Thymus (tissue), 11 donors: Measurements from ENCODE around the gene LNP1. TPM values are rescaled to one million over a fixed set of nuclear protein-coding genes. Genes with fewer than 3 reads are reported as not detected.

ENCODE experiments used
- DNase-seq, 9 donors: peaks; one replicate each; pipeline ENCODE4 v3.0.0-alpha.2; 2013; ENCODE audit warnings: low spot score in 9 of 9, low read depth in 6 of 9, missing footprints in 1 of 9
- H3K27ac ChIP-seq, 2 donors: one replicate each; pipeline ENCODE4 v1.5.1; 2013; ENCODE audit warnings: control low read depth in 1 of 2, low read depth in 1 of 2, low read length in 1 of 2, mild to moderate bottlenecking in 1 of 2, moderate library complexity in 1 of 2
- H3K27me3 ChIP-seq, 2 donors: one replicate each; pipeline ENCODE4 v1.5.1; 2013; ENCODE audit warnings: low read length in 1 of 2; ENCODE audit not compliant: control insufficient read depth in 2 of 2, insufficient read depth in 1 of 2
- H3K36me3 ChIP-seq, 2 donors: one replicate each; pipeline ENCODE4 v1.5.1; 2013; ENCODE audit warnings: low read length in 1 of 2, mild to moderate bottlenecking in 1 of 2, moderate library complexity in 1 of 2; ENCODE audit not compliant: control insufficient read depth in 2 of 2, insufficient read depth in 2 of 2
- H3K4me1 ChIP-seq, 2 donors: one replicate each; pipeline ENCODE4 v1.5.1; 2013; ENCODE audit warnings: low read length in 2 of 2; ENCODE audit not compliant: control insufficient read depth in 2 of 2, insufficient read depth in 2 of 2
- H3K4me3 ChIP-seq, 2 donors: one replicate each; pipeline ENCODE4 v1.5.1; 2013; ENCODE audit warnings: low read length in 2 of 2, control low read depth in 1 of 2, mild to moderate bottlenecking in 1 of 2
- H3K9me3 ChIP-seq, 2 donors: one replicate each; pipeline ENCODE4 v1.5.1; 2013; ENCODE audit warnings: low read length in 1 of 2, mild to moderate bottlenecking in 1 of 2; ENCODE audit not compliant: control insufficient read depth in 2 of 2, insufficient read depth in 1 of 2
- WGBS: extraction: QIAGEN DNeasy Blood & Tissue Kit; methylation state at CpG from one replicate; pipeline ENCODE4 v1.1.7; 2013; 5-methylcytosine and 5-hydroxymethylcytosine counted together
- polyA plus RNA-seq: library from polyadenylated mRNA; stranded (reverse); fragments of 200-250 nt; gene quantifications from one replicate; pipeline ENCODE4 v1.2.3, GENCODE V29; 2013
- total RNA-seq: library from RNA; stranded (reverse); fragments of 120-200 nt; gene quantifications from one replicate; pipeline ENCODE4 v1.2.4, GENCODE V29; 2013
- donor health status: healthy.

The LNP1 gene
- total and polyA plus RNA-seq, 2 donors, result 1.6 to 1.7 TPM

- no peaks in the 10 kb centered on the region for H3K4me1 ChIP-seq
- 97% methylated on average over 1 of the region's 1 CpG for WGBS
- peaks cover 5 to 36% of the 10 kb centered on the region in 2 donors for H3K36me3 ChIP-seq
- no peak for DNase-seq
- H3K27me3 ChIP-seq, result no peaks in the 10 kb centered on the region
- H3K4me3 ChIP-seq, result no peak overlapping the region
- H3K27ac ChIP-seq, result no peak overlapping the region
- no peaks in the 10 kb centered on the region for H3K9me3 ChIP-seq
These were observed 39.4 kb upstream of the LNP1 start for GRCh38 chr3:100361897-100362296.

DNA sequence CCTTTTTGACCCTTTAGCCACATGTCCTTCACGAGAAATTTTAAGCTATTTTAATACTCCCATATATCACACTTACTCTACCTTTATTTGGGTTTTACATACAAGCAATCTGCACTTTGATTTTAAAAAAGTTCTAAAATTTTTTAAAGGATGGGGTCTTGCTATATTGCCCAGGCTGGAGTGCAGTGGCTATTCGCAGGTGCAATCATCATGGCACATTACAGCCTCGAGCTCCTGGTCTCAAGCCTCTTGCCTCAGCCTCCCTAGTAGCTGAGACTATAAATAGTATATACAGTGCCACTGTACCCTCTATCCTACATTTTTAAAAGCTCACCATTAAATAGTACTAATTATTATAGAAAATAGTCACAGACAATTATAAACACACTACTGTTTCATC, 36.9 kb upstream of the LNP1 start:
- Histone ChIP-seq H3K36me3 (peaks cover 15 to 53% of the 10 kb centered on the region in 2 donors), H3K4me3 (no peak overlapping the region)
- 97% methylated on average over 3 of the region's 3 CpGs for WGBS

DNA sequence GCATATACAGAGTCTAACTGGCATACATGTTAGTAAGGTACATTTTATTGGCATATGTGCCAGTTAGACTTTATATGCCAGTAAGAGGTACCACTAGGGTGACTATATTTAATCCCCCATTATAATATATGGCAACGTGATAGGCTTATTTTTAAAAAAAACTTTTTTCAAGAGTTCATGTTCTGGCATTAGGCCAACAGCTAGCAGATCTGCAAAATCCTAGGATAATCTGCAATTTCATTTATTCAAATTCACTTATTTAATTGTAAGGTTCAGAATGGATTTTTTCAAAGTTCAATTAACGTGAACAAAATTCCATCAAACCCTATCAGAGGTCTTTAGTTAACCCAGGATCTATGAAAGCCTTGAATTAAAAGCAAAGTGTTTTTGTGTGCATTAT, 34.9 kb upstream of the LNP1 start:
- no peaks in the 10 kb centered on the region for H3K4me1 ChIP-seq
- peaks cover 21 to 61% of the 10 kb centered on the region in 2 donors for H3K36me3 ChIP-seq
- 96% methylated on average over 2 of the region's 2 CpGs for WGBS
- H3K27ac ChIP-seq, result no peak overlapping the region
- no peak overlapping the region for H3K4me3 ChIP-seq
- no peak for DNase-seq
- no peaks in the 10 kb centered on the region for H3K9me3 ChIP-seq
- no peaks in the 10 kb centered on the region for H3K27me3 ChIP-seq

More for the DNA sequence above, 36.9 kb upstream of the LNP1 start:
- no peaks in the 10 kb centered on the region for H3K4me1 ChIP-seq
- no peaks in the 10 kb centered on the region for H3K9me3 ChIP-seq
- H3K27ac ChIP-seq, result no peak overlapping the region
- H3K27me3 ChIP-seq, result no peaks in the 10 kb centered on the region
- no peak for DNase-seq

DNA sequence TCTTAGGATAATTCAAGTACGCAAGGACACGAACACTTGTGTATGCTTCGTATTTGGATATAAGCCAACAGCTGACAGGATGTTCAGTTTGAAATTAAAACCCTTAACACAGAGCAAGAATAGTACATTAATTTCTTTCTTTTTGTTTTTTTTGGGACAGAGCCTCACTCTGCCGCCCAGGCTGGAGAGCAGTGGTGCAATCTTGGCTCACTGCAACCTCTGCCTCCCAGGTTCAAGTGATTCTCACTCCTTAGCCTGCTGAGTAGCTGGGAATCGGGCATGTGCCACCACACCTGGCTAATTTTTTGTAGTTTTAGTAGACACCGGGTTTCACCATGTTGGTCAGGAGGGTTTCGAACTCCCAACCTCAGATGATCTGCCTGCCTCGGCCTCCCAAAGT, 32.9 kb upstream of the LNP1 start:
- no peak for DNase-seq

GRCh38 chr3:100370756-100371155, 30.6 kb upstream of the LNP1 start:
- H3K27ac ChIP-seq, result no peak overlapping the region
- H3K9me3 ChIP-seq, result no peaks in the 10 kb centered on the region
- peaks cover 30 to 53% of the 10 kb centered on the region in 2 donors for H3K36me3 ChIP-seq
- H3K4me1 ChIP-seq, result no peaks in the 10 kb centered on the region
- H3K4me3 ChIP-seq, result no peak overlapping the region
- DNase-seq, result no peak
- H3K27me3 ChIP-seq, result no peaks in the 10 kb centered on the region
- WGBS, result 100% methylated on average over 1 of the region's 1 CpG

More for the DNA sequence above, 32.9 kb upstream of the LNP1 start:
- H3K36me3 ChIP-seq, result peaks cover 30 to 63% of the 10 kb centered on the region in 2 donors
- no peak overlapping the region for H3K4me3 ChIP-seq
- no peaks in the 10 kb centered on the region for H3K9me3 ChIP-seq
- H3K27me3 ChIP-seq, result no peaks in the 10 kb centered on the region
- no peaks in the 10 kb centered on the region for H3K4me1 ChIP-seq
- H3K27ac ChIP-seq, result no peak overlapping the region
- 92% methylated on average over 8 of the region's 8 CpGs for WGBS

DNA sequence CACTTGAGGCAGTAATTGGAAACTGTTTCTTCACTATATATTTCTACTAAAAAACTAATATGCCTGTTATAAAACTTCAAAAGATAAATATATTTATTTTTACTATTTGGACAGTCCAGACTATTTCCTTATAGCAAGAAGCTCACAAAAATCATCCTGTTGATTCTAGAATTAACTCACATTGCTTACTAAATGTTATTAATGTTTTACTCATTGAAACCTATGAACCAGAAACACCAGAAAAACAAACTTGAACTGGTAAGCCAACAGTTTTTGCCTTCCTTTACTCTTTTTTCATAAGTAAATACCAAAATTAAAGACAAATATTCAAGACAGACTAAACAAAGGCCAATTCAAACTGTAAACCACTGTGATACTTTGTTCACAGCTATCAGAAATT, 26.8 kb upstream of the LNP1 start:
- no peak for DNase-seq
- H3K27ac ChIP-seq, result no peak overlapping the region
- H3K4me1 ChIP-seq, result no peaks in the 10 kb centered on the region
- H3K9me3 ChIP-seq, result no peaks in the 10 kb centered on the region
- H3K4me3 ChIP-seq, result no peak overlapping the region
- H3K36me3 ChIP-seq, result peaks cover 20 to 49% of the 10 kb centered on the region in 2 donors
- no peaks in the 10 kb centered on the region for H3K27me3 ChIP-seq

GRCh38 chr3:100376301-100376700, 25.0 kb upstream of the LNP1 start:
- WGBS, result 96% methylated on average over 4 of the region's 4 CpGs
- H3K4me3 ChIP-seq, result no peak overlapping the region
- H3K36me3 ChIP-seq, result peaks cover 20 to 57% of the 10 kb centered on the region in 2 donors
- H3K9me3 ChIP-seq, result no peaks in the 10 kb centered on the region
- no peak for DNase-seq
- H3K4me1 ChIP-seq, result no peaks in the 10 kb centered on the region
- H3K27ac ChIP-seq, result no peak overlapping the region
- H3K27me3 ChIP-seq, result no peaks in the 10 kb centered on the region

DNA sequence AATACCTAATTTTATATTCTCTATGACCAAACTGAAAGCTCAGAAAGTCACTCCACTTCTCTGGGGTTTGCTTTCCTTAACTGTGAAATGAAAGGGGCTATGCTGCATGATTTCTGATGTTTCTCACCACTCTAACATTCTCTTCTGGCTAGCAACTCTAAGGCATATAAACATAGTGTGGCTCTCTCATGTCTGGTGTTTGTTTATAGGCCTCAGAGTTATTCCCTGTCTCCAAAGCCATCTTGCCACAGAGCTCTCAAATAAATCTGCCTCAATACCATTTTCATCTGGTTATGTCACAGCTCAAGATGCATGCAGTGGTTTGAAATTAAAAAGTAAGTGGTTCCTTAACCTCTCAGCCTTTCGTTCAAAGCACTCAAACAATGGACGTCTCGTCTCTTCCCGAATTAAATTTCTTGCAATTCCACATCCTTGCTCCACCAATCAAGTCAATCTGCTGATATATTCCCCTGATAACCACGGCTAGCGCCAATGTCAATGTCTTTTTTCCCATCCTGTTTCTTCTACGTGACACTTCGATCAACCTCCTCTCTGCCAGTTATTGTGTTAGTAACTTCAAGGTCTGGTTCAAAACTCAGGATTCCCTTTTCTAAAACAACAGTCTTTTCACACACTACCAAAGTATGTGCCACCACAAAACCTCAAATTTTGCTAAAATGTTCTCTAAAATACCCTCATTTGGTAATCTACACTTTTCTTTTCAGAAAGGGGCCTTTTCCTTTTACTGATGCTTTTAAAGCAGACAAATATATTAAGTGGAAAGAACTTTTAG, 16.4 kb upstream of the LNP1 start:
- peaks cover 0 to 4% of the 10 kb centered on the region in 2 donors for H3K9me3 ChIP-seq
- no peaks in the 10 kb centered on the region for H3K4me1 ChIP-seq
- 93% methylated on average over 8 of the region's 8 CpGs for WGBS
- H3K27ac ChIP-seq, result no peak overlapping the region
- no peak overlapping the region for H3K4me3 ChIP-seq
- no peak for DNase-seq
- no peaks in the 10 kb centered on the region for H3K27me3 ChIP-seq
- peaks cover 9 to 47% of the 10 kb centered on the region in 2 donors for H3K36me3 ChIP-seq

DNA sequence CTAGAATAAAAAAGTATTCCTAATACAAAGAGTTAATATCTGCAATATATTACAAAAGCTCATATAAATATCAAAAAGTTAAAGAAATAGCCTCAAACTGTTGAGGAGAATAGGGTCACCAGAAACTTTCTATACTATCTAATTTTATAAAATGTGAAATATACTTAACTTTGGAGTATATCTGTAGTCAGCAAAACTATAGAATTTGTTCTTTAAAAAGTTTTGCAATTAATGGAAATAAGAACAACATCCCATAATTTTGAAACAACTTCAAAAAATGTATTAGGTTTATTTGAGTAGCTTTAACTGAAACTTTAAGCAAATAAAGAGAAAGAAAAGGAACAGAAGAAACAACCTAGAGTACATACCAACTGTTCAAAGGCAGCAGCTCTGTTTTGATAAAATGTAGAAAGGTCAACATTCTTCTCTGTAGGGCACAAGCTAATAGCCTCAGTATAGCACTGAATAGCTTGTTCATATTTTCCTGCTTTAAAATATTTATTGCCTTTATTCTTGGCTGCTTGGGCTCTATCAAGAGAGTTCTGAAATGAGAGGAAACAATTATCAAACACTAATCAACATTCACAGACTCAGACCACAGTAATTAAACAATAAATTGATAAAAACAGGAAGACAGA, 14.8 kb upstream of the LNP1 start:
- Histone ChIP-seq H3K36me3 (peaks cover 10 to 33% of the 10 kb centered on the region in 2 donors), H3K4me3 (no peak overlapping the region), H3K27ac (no peak overlapping the region), H3K9me3 (peaks cover 0 to 8% of the 10 kb centered on the region in 2 donors), H3K27me3 (no peaks in the 10 kb centered on the region), H3K4me1 (no peaks in the 10 kb centered on the region)
- DNase-seq, result no peak
